ENCODE measurements around the gene CRYBG3. TPM values are rescaled to one million over a fixed set of nuclear protein-coding genes. Genes with fewer than 3 reads are reported as not detected.
"Not testable (repeated sequence)": the region's sequence is repeated elsewhere in the genome, so short reads cannot be mapped to it uniquely, and the experiment has no call there.

The CRYBG3 gene
- total RNA-seq, 8 experiments from 2014 or later, result 4.7 to 14.3 (median 10.8) TPM

DNA sequence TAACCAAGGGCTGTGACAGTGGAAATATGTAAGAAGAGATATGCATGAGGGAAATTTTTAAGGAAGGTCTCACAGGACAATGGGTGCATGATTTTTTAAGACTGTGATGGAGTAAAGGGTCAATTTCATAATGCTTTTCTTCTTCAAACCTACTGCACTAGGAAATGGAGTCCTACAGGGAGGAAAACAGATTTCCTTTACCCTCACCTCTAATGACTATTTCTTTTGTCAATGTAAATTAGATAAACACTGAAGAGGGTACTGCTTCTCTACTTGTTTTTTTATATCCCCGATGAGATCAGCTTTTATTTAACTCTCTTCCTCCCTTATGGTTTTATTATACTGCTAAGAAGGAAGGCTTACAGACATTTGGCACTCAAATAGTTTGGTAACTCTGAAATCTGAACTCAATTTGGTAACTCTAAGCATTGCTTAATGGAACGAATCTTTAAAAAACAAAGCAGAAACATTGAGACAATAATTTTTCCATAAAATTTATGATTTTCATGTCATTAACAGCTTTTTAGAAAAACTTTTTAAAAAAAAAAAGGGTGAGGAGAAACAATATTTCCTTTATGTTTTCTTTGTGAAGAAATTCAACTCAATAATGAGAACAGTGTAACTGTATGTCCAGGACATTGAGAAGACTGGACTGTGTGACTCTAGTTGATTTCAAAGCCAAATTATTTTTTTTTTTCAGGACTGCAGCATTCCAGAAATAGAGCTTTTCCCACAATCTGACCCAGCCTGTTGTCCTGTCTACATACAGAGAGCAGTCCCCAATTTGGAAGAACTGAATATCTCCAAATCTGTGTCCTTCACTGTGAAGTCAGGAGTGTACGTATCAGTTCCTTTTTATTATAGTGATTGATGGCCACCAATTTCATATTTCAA, 64.4 kb downstream of the CRYBG3 start:
- no peak overlapping the region for H3K27ac ChIP-seq
- H3K4me3 ChIP-seq, result no peak overlapping the region
- H3K4me1 ChIP-seq (replicated peaks in 1 of 2), result no peaks in the 10 kb centered on the region
- ATAC-seq (replicated peaks in 6 of 8), result peak in 1 of 8 experiments; percentile 19
- in situ Hi-C loops (cut with MboI; ENCODE audit: low pct_unique_long_range_greater_than_20kb in 2 of 9, low sequenced_read_pairs in 9 of 9, unreplicated experiment in 9 of 9), result no loop called here
- 47 to 100% (median 89%) methylated on average over 2 to 3 of the region's 3 CpGs for WGBS, 10 experiments

DNA sequence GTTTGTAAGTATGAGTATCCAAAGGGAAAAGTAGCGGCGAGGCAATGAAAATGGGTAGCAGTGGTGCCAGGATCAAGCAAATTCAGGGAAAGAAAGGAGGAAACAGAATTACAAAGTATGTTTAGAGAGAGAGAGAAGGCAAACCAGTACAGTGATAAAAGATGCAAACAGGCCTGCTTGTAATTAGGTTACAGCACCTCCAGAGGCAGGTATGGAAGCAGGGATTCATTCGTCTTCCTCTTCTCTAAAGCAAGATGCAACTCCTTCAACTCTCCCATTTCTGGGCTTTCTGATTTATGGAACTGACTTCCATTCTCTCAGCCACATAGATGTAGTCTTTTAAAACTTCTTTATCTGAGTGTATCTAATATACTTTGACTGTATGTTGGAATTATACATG, 68.0 kb downstream of the CRYBG3 start:
- in situ Hi-C loops (cut with MboI; ENCODE audit: low pct_unique_long_range_greater_than_20kb in 2 of 9, low sequenced_read_pairs in 9 of 9, unreplicated experiment in 9 of 9), result no loop called here
- Histone ChIP-seq H3K27ac (no peak overlapping the region), H3K4me3 (no peak overlapping the region), H3K4me1 (replicated peaks in 1 of 2) (no peaks in the 10 kb centered on the region)
- no peak for ATAC-seq (replicated peaks in 6 of 8)
- WGBS, 10 experiments, result 80 to 100% (median 95%) methylated on average over 1 to 3 of the region's 3 CpGs; no CpG with 5 or more reads in 2 of the 10 experiments

- no peak overlapping the region for H3K4me3 ChIP-seq
- 53 to 100% (median 87%) methylated on average over 1 of the region's 1 CpG for WGBS, 10 experiments
- in situ Hi-C loops (cut with MboI; ENCODE audit: low pct_unique_long_range_greater_than_20kb in 2 of 9, low sequenced_read_pairs in 9 of 9, unreplicated experiment in 9 of 9), result no loop called here
- no peak overlapping the region for H3K27ac ChIP-seq
- ATAC-seq (replicated peaks in 6 of 8), result no peak
- H3K4me1 ChIP-seq (replicated peaks in 1 of 2), result no peaks in the 10 kb centered on the region
Observed at GRCh38 chr3:97892852-97893251, 71.0 kb downstream of the CRYBG3 start.

DNA sequence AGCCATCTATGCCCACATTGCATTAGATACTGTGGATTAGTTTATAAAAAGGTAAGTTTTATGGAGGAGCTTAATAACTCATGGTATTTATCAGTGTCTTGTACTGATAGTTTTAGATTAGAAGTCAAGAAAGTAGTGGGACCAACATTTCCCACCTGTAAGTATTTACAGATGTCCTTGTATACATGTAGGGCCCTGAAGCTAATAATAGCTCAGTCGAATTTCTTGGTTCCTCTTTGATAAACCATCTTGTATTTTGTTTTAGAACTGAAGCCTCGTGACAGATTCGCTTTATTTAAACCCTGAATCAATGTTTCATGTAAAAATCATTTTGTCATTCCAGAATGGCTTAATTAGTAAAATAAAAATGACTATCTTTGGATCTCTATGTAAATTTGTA, 73.4 kb downstream of the CRYBG3 start:
- peaks cover 0 to 6% of the 10 kb centered on the region in 2 donors for H3K4me1 ChIP-seq (replicated peaks in 1 of 2)
- ATAC-seq (replicated peaks in 6 of 8), result no peak
- 71 to 100% (median 92%) methylated on average over 1 to 3 of the region's 3 CpGs for WGBS, 10 experiments
- no peak overlapping the region for H3K27ac ChIP-seq
- in situ Hi-C loops (cut with MboI; ENCODE audit: low pct_unique_long_range_greater_than_20kb in 2 of 9, low sequenced_read_pairs in 9 of 9, unreplicated experiment in 9 of 9), result no loop called here
- H3K4me3 ChIP-seq, result no peak overlapping the region

DNA sequence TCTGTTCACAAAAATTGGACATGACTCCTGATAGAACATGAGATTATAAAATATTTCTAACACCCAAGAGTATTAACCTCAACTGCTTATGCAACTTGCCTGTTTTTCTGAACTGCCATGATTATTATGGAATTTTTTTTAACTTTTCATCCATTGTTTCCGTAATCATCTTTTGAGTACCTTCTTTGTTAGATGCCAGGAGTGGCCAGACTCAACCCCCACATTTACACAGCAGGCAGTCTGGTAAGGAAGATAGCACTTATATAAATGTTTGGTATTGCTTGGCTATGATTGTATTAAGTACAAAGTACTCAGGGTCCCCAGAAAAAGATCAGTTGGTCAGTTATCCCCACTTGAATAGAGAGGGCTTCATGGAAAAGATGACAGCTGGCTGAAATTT, 74.3 kb downstream of the CRYBG3 start:
- in situ Hi-C loops (cut with MboI; ENCODE audit: low pct_unique_long_range_greater_than_20kb in 2 of 9, low sequenced_read_pairs in 9 of 9, unreplicated experiment in 9 of 9), result no loop called here
- 80 to 100% (median 100%) methylated on average over 1 of the region's 1 CpG; no CpG with 5 or more reads in 5 of the 10 experiments for WGBS, 10 experiments
- ATAC-seq (replicated peaks in 6 of 8), result no peak
- Histone ChIP-seq H3K27ac (no peak overlapping the region), H3K4me1 (replicated peaks in 1 of 2) (peaks cover 0 to 6% of the 10 kb centered on the region in 2 donors), H3K4me3 (no peak overlapping the region)

DNA sequence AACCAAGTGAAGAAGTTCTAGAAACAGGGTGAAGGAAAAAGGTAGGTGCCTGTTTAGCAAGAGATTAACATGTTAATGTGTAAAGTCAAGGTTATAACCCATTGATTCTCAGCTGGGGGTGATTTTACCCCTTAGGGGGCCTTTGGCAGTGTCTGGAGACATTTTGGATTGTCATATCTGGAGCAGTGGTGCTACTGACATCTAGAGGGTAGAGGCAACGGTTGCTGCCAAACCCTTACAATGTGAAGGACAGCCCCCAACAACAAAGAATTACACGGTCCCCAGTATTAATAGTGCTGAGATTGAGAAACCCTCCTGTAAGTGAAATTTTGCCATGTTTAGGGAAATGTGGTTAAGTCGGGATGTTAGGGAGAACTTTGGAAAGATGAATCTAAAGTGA, 74.7 kb downstream of the CRYBG3 start:
- 51 to 100% (median 83%) methylated on average over 1 to 3 of the region's 3 CpGs; no CpG with 5 or more reads in 3 of the 10 experiments for WGBS, 10 experiments
- peaks cover 0 to 6% of the 10 kb centered on the region in 2 donors for H3K4me1 ChIP-seq (replicated peaks in 1 of 2)
- H3K4me3 ChIP-seq, result no peak overlapping the region
- no peak overlapping the region for H3K27ac ChIP-seq
- in situ Hi-C loops (cut with MboI; ENCODE audit: low pct_unique_long_range_greater_than_20kb in 2 of 9, low sequenced_read_pairs in 9 of 9, unreplicated experiment in 9 of 9), result no loop called here
- ATAC-seq (replicated peaks in 6 of 8), result no peak

- H3K27ac ChIP-seq, result no peak overlapping the region
Observed at GRCh38 chr3:97899331-97899730, 77.5 kb downstream of the CRYBG3 start.

DNA sequence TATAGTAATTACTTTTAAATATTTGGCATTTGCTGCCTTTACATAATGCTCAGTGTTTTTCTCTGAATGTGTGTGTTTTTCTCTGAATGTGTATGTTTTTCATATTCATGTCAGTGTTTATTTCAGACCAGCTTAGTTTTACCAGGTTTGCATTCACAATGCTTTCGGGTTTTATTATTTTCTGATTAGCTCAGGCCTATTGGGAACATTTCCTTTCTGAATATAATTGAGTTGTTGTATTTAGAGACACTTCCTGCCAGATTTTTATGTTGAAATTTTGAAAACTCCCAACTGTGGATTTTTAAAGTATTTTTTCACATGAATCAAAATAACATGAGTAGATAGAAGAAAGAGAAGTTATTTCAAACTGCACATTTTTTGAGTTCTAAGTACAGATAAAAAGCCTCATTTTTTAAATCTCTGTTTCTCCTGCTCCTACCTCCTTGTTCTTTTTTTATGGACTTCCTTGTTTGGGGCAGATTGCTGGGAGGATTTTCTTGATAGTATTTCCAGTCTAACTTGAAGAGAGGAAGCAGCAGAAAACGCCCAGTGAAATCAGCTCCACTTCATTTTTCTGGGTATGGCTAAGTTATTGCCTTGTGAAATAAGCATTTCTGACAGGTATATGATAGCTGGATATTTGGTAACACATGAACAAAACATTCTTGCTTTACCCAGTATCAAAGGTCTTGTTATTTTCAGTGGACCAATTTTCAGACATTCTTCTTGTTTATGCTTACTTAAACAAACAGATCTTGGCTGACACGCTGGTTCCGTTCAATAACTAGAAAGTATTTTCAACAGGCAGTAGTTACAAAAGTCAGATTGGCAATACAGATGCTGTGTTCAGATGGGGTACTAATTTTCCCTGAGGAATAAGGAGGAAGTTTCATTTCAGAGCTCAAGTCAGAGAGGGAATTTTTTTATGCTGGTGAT, 79.8 kb downstream of the CRYBG3 start:
- 27 to 100% (median 89%) methylated on average over 1 to 4 of the region's 4 CpGs for WGBS, 10 experiments
- no peak overlapping the region for H3K27ac ChIP-seq

More at GRCh38 chr3:97899331-97899730, 77.5 kb downstream of the CRYBG3 start:
- in situ Hi-C loops (cut with MboI; ENCODE audit: low pct_unique_long_range_greater_than_20kb in 2 of 9, low sequenced_read_pairs in 9 of 9, unreplicated experiment in 9 of 9), result no loop called here
- Histone ChIP-seq H3K4me3 (no peak overlapping the region), H3K4me1 (replicated peaks in 1 of 2) (peaks cover 0 to 6% of the 10 kb centered on the region in 2 donors)
- peak in 5 of 8 experiments; percentile 88 to 99 (median 95) for ATAC-seq (replicated peaks in 6 of 8)

DNA sequence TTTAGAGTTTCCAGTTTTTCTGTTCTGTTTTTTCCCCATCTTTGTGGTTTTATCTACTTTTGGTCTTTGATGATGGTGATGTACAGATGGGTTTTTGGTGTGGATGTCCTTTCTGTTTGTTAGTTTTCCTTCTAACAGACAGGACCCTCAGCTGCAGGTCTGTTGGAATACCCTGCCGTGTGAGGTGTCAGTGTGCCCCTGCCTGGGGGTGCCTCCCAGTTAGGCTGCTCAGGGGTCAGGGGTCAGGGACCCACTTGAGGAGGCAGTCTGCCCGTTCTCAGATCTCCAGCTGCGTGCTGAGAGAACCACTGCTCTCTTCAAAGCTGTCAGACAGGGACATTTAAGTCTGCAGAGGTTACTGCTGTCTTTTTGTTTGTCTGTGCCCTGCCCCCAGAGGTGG, 88.0 kb downstream of the CRYBG3 start:
- H3K4me1 ChIP-seq (replicated peaks in 1 of 2); ATAC-seq (replicated peaks in 6 of 8); H3K4me3 ChIP-seq; H3K27ac ChIP-seq; in situ Hi-C loops (cut with MboI; ENCODE audit: low pct_unique_long_range_greater_than_20kb in 2 of 9, low sequenced_read_pairs in 9 of 9, unreplicated experiment in 9 of 9): not testable (repeated sequence)
- WGBS, 10 experiments, result no CpG with 5 or more reads among the region's 3 CpGs

More for the DNA sequence above, 79.8 kb downstream of the CRYBG3 start:
- peaks cover 0 to 6% of the 10 kb centered on the region in 2 donors for H3K4me1 ChIP-seq (replicated peaks in 1 of 2)
- in situ Hi-C loops (cut with MboI; ENCODE audit: low pct_unique_long_range_greater_than_20kb in 2 of 9, low sequenced_read_pairs in 9 of 9, unreplicated experiment in 9 of 9), result no loop called here
- ATAC-seq (replicated peaks in 6 of 8), result no peak
- no peak overlapping the region for H3K4me3 ChIP-seq

DNA sequence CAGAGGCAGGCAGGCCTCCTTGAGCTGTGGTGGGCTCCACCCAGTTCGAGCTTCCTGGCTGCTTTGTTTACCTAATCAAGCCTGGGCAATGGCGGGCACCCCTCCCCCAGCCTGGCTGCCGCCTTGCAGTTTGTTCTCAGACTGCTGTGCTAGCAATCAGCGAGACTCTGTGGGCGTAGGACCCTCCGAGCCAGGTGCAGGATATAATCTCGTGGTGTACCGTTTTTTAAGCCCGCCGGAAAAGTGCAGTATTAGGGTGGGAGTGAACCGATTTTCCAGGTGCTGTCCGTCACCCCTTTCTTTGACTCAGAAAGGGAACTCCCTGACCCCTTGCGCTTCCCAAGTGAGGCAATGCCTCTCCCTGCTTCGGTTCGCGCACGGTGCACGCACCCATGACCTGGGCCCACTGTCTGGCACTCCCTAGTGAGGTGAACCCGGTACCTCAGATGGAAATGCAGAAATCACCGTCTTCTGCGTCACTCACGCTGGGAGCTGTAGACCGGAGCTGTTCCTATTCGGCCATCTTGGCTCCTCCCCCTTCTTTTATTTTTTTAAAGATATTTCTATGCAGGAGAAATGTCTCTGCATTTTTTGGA, 88.5 kb downstream of the CRYBG3 start:
- H3K4me3 ChIP-seq; in situ Hi-C loops (cut with MboI; ENCODE audit: low pct_unique_long_range_greater_than_20kb in 2 of 9, low sequenced_read_pairs in 9 of 9, unreplicated experiment in 9 of 9); H3K4me1 ChIP-seq (replicated peaks in 1 of 2); ATAC-seq (replicated peaks in 6 of 8); H3K27ac ChIP-seq: not testable (repeated sequence)
- 60 to 94% (median 77%) methylated on average over 2 to 11 of the region's 24 CpGs; no CpG with 5 or more reads in 5 of the 10 experiments for WGBS, 10 experiments

DNA sequence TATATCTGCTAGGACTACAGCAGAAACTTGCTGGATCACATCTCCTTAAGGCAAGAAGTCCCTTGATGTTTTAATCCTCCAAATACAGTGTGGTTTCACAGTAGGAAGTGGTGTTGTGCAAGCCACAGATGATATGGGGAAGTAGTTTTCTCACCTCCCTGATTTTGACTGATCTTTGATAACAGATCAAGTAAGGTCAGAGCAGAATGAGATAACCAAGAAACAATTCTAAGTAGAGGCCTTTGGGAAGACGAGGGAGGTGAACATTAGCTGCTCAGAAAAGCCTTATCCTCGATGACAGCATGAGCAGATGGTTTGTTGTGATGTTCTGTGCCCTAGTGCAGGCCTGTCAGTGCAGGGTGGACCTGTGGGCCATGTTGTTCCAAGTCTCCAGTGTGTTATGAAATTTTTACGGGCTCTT, 89.1 kb downstream of the CRYBG3 start:
- Histone ChIP-seq H3K4me1 (replicated peaks in 1 of 2) (peaks cover 0 to 5% of the 10 kb centered on the region in 2 donors), H3K4me3 (no peak overlapping the region), H3K27ac (no peak overlapping the region)
- in situ Hi-C loops (cut with MboI; ENCODE audit: low pct_unique_long_range_greater_than_20kb in 2 of 9, low sequenced_read_pairs in 9 of 9, unreplicated experiment in 9 of 9), result no loop called here
- WGBS, 10 experiments, result 17 to 100% (median 67%) methylated on average over 1 to 2 of the region's 3 CpGs; no CpG with 5 or more reads in 2 of the 10 experiments
- no peak for ATAC-seq (replicated peaks in 6 of 8)

DNA sequence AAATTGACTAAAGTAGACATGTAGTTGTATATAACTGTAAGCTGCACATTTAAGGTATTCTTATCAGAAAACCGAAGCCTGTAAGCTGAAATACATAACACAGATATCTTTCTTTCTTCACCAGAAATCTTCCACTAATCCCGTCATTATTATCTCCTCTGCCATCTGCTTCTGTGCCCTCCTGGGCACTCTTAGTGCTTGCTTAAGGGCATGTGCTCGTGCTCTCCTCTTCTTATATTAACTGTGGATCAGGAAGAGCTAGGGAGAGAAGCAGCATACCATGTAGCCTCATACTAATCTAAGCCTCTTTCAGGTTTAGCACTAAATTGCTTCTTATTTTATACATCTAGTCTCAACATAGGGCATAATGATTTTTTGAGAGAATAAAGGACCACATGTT, 89.6 kb downstream of the CRYBG3 start:
- 69 to 100% (median 86%) methylated on average over 2 to 3 of the region's 3 CpGs for WGBS, 10 experiments
- peaks cover 0 to 5% of the 10 kb centered on the region in 2 donors for H3K4me1 ChIP-seq (replicated peaks in 1 of 2)
- no peak overlapping the region for H3K4me3 ChIP-seq
- H3K27ac ChIP-seq, result no peak overlapping the region
- ATAC-seq (replicated peaks in 6 of 8), result no peak
- in situ Hi-C loops (cut with MboI; ENCODE audit: low pct_unique_long_range_greater_than_20kb in 2 of 9, low sequenced_read_pairs in 9 of 9, unreplicated experiment in 9 of 9), result no loop called here

DNA sequence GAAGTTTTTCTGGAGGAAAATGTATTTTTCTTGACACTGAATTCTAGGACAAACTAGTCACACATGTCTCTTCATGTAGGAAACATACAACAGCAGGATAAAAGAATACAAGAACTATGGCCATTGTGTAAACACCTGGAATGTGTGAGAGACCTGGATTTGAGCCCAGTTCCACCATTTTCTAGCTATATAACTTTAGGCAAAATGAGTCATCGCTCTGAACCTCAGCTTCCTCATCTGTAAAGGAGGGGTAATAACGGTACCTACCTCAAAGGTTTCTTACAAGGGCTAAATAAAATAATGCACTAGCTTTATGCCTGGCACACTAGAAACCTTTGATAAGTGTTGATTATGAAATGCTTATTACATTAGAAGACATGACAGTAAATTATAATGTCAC, 92.6 kb downstream of the CRYBG3 start:
- WGBS, 10 experiments, result 92 to 100% (median 100%) methylated on average over 1 to 2 of the region's 2 CpGs; no CpG with 5 or more reads in 1 of the 10 experiments
- Histone ChIP-seq H3K27ac (no peak overlapping the region), H3K4me1 (replicated peaks in 1 of 2) (peaks cover 0 to 5% of the 10 kb centered on the region in 2 donors), H3K4me3 (no peak overlapping the region)
- ATAC-seq (replicated peaks in 6 of 8), result no peak
- in situ Hi-C loops (cut with MboI; ENCODE audit: low pct_unique_long_range_greater_than_20kb in 2 of 9, low sequenced_read_pairs in 9 of 9, unreplicated experiment in 9 of 9), result no loop called here
